Measurements from ENCODE around the gene SLC2A13.
"Not testable (repeated sequence)": the region's sequence is repeated elsewhere in the genome, so short reads cannot be mapped to it uniquely, and the experiment has no call there.

The SLC2A13 gene

GRCh38 chr12:39866135-39866534, 239.7 kb downstream of the SLC2A13 start:
- DNase-seq (ENCODE audit: low spot score): no peak

GRCh38 chr12:39860695-39861094, 245.2 kb downstream of the SLC2A13 start:
- no peak for DNase-seq (ENCODE audit: low spot score)

GRCh38 chr12:39853003-39853402, 252.9 kb downstream of the SLC2A13 start:
- DNase-seq (ENCODE audit: low spot score): no peak

- no peak for DNase-seq (ENCODE audit: low spot score)
Observed at GRCh38 chr12:39852346-39852745, 253.5 kb downstream of the SLC2A13 start.

- DNase-seq (ENCODE audit: low spot score): not testable (repeated sequence)
Observed at GRCh38 chr12:39848218-39848617, 257.7 kb downstream of the SLC2A13 start.

GRCh38 chr12:39846971-39847650, 258.8 kb downstream of the SLC2A13 start:
- no peak for DNase-seq (ENCODE audit: low spot score)

GRCh38 chr12:39846304-39846703, 259.6 kb downstream of the SLC2A13 start:
- no peak for DNase-seq (ENCODE audit: low spot score)

- DNase-seq (ENCODE audit: low spot score): no peak
Observed at GRCh38 chr12:39840422-39840821, 265.5 kb downstream of the SLC2A13 start.

GRCh38 chr12:39839072-39839471, 266.8 kb downstream of the SLC2A13 start:
- no peak for DNase-seq (ENCODE audit: low spot score)

- no peak for DNase-seq (ENCODE audit: low spot score)
Observed at GRCh38 chr12:39835517-39836489, 270.1 kb downstream of the SLC2A13 start.

- no peak for DNase-seq (ENCODE audit: low spot score)
Observed at GRCh38 chr12:39831587-39832315, 274.1 kb downstream of the SLC2A13 start.

GRCh38 chr12:39830852-39831520, 274.9 kb downstream of the SLC2A13 start:
- no peak for DNase-seq (ENCODE audit: low spot score)

GRCh38 chr12:39830171-39830570, 275.7 kb downstream of the SLC2A13 start:
- DNase-seq (ENCODE audit: low spot score): no peak

- peak; percentile 5 for DNase-seq (ENCODE audit: low spot score)
Observed at GRCh38 chr12:39824505-39825212, 281.2 kb downstream of the SLC2A13 start.

- DNase-seq (ENCODE audit: low spot score): no peak
Observed at GRCh38 chr12:39816671-39817185, 289.2 kb downstream of the SLC2A13 start.

- no peak for DNase-seq (ENCODE audit: low spot score)
Observed at GRCh38 chr12:39815746-39816145, 290.1 kb downstream of the SLC2A13 start.

GRCh38 chr12:39814626-39815025, 291.3 kb downstream of the SLC2A13 start:
- DNase-seq (ENCODE audit: low spot score): no peak

GRCh38 chr12:39813776-39814175, 292.1 kb downstream of the SLC2A13 start:
- DNase-seq (ENCODE audit: low spot score): peak; percentile 24

GRCh38 chr12:39812456-39812855, 293.4 kb downstream of the SLC2A13 start:
- DNase-seq (ENCODE audit: low spot score): not testable (repeated sequence)

- DNase-seq (ENCODE audit: low spot score): no peak
Observed at GRCh38 chr12:39807043-39807442, 298.8 kb downstream of the SLC2A13 start.

GRCh38 chr12:39805651-39806050, 300.2 kb downstream of the SLC2A13 start:
- no peak for DNase-seq (ENCODE audit: low spot score)

Data from putamen (tissue), 1 donor.